ENCODE data around the gene USP15. TPM values are rescaled to one million over a fixed set of nuclear protein-coding genes. Genes with fewer than 3 reads are reported as not detected.

Gene USP15
- total and polyA plus RNA-seq, 8 donors = 42.2 to 107 (median 48.4) TPM

- DNase-seq (no peak), ATAC-seq (no peak)
- Histone ChIP-seq H3K9me3 (no peaks in the 10 kb centered on the region), H3K4me1 (peaks cover 0 to 99% of the 10 kb centered on the region in 2 donors), H3K27ac (no peak overlapping the region), H3K27me3 (no peaks in the 10 kb centered on the region), H3K36me3 (no peaks in the 10 kb centered on the region), H3K4me3 (no peak overlapping the region)
- intact Hi-C loops (cut with DNase I) = no loop called here
- no peak for TF ChIP-seq CTCF (IDR thresholded peaks at IDR 0.05)
These were observed 10.2 kb downstream of the USP15 start for GRCh38 chr12:62270384-62270783.

GRCh38 chr12:62270872-62271271, 10.7 kb downstream of the USP15 start:
- Histone ChIP-seq H3K36me3 (no peaks in the 10 kb centered on the region), H3K4me3 (no peak overlapping the region), H3K9me3 (no peaks in the 10 kb centered on the region), H3K4me1 (peaks cover 0 to 99% of the 10 kb centered on the region in 2 donors), H3K27me3 (no peaks in the 10 kb centered on the region), H3K27ac (no peak overlapping the region)
- intact Hi-C loops (cut with DNase I) = no loop called here
- TF ChIP-seq CTCF (IDR thresholded peaks at IDR 0.05) = no peak
- no peak for ATAC-seq
- no peak for DNase-seq

- Histone ChIP-seq H3K27me3 (no peaks in the 10 kb centered on the region), H3K27ac (no peak overlapping the region), H3K36me3 (no peaks in the 10 kb centered on the region), H3K4me1 (peaks cover 4 to 86% of the 10 kb centered on the region in 2 donors), H3K9me3 (no peaks in the 10 kb centered on the region), H3K4me3 (no peak overlapping the region)
- TF ChIP-seq CTCF (IDR thresholded peaks at IDR 0.05) = no peak
- intact Hi-C loops (cut with DNase I) = no loop called here
- ATAC-seq (peak; percentile 62), DNase-seq (no peak)
These were observed 12.8 kb downstream of the USP15 start for GRCh38 chr12:62272936-62273552.

GRCh38 chr12:62273724-62274380, 13.6 kb downstream of the USP15 start:
- no peak for DNase-seq
- Histone ChIP-seq H3K4me1 (peaks cover 4 to 80% of the 10 kb centered on the region in 2 donors), H3K27me3 (no peaks in the 10 kb centered on the region), H3K9me3 (no peaks in the 10 kb centered on the region), H3K4me3 (no peak overlapping the region), H3K27ac (no peak overlapping the region), H3K36me3 (no peaks in the 10 kb centered on the region)
- intact Hi-C loops (cut with DNase I) = no loop called here
- ATAC-seq = no peak
- no peak for TF ChIP-seq CTCF (IDR thresholded peaks at IDR 0.05)

GRCh38 chr12:62278022-62278421, 17.8 kb downstream of the USP15 start:
- TF ChIP-seq CTCF (IDR thresholded peaks at IDR 0.05) = no peak
- Histone ChIP-seq H3K27me3 (no peaks in the 10 kb centered on the region), H3K4me1 (peaks cover 4 to 60% of the 10 kb centered on the region in 2 donors), H3K36me3 (no peaks in the 10 kb centered on the region), H3K4me3 (no peak overlapping the region), H3K9me3 (no peaks in the 10 kb centered on the region), H3K27ac (no peak overlapping the region)
- intact Hi-C loops (cut with DNase I) = no loop called here
- no peak for DNase-seq
- ATAC-seq = no peak
